Measurements from ENCODE around the gene NPAS3.

DNA sequence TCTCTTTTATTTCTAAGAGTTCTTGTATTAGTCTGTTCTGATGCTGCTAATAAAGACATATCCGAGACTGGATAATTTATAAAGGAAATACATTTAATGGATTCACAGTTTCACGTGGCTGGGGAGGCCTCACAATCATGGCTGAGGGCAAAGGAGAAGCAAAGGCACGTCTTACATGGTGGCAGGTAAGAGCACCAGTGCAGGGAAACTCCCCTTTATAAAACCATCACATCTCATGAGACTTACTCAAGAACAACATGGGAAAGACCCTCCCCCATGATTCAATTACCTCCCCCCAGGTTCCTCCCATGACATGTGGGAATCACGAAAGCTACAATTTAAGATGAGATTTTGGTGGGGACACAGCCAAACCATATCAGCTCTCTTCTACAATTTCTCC lies 503.0 kb downstream of the NPAS3 start:
- TF ChIP-seq CTCF (IDR thresholded peaks at IDR 0.05) (no peak), POLR2A (IDR thresholded peaks at IDR 0.05) (no peak)
